ENCODE results near the gene ZFYVE19.

- no peak for TF ChIP-seq CTCF (conservative IDR thresholded peaks at IDR 0.05; ENCODE audit: low read depth in 2 of 2)
- TF ChIP-seq EZH2phosphoT487 (IDR thresholded peaks at IDR 0.05; ENCODE audit: unreplicated experiment), result no peak
- TF ChIP-seq EZH2 (IDR thresholded peaks at IDR 0.05; ENCODE audit: low read depth, unreplicated experiment), result no peak
Measured at GRCh38 chr15:40806672-40807027, 239 bp upstream of the ZFYVE19 start.
